HG03196 (cell line): ENCODE data around the gene H3-3A.
"Not testable (repeated sequence)": the region's sequence is repeated elsewhere in the genome, so short reads cannot be mapped to it uniquely, and the experiment has no call there.

Experiments used
- ATAC-seq: cut with Tn5 transposase; IDR thresholded peaks from one replicate; pipeline ENCODE4 v1.9.1; 2021; ENCODE audit not compliant: unreplicated experiment

The H3-3A gene

DNA sequence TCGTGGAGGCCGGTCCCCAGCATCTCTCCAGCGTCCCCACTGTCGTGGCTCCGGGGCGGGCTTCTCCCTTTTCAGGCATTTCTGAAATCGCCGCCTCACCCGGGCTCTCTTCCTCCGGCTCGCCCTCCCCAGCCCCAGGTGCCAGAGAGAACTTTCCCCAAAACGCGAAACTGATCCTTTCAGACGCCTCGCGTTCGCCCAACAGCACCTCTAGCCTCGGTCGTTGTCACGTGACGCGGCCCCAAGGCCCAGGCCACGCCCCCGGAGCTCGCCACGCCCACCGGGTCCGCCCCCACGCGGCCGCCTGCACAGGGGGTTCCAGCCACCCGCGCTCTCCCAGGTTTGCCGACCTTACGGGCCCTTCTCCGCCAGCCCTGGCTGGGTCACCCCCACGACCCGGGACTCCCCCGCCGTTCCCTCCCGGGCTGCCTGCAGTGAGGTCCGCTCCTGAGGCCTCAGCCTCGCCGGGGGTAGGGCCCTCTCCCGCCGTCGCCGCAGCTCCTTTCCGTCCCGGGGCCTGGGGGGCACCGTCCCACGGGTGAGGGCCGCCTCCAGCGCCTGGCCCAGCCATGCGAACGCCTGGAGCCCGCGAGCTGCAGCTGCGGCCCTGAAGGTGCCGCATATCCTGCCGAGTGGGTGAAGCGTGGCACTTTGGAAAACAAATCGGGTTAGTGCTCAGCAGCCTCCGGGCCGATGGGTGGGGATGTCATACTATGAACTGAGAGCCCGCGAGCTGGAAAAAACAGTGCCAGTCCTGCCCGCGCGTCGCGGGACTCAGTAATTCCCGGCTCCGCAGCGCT, 21.0 kb downstream of the H3-3A start:
- peak; percentile 92 for ATAC-seq

DNA sequence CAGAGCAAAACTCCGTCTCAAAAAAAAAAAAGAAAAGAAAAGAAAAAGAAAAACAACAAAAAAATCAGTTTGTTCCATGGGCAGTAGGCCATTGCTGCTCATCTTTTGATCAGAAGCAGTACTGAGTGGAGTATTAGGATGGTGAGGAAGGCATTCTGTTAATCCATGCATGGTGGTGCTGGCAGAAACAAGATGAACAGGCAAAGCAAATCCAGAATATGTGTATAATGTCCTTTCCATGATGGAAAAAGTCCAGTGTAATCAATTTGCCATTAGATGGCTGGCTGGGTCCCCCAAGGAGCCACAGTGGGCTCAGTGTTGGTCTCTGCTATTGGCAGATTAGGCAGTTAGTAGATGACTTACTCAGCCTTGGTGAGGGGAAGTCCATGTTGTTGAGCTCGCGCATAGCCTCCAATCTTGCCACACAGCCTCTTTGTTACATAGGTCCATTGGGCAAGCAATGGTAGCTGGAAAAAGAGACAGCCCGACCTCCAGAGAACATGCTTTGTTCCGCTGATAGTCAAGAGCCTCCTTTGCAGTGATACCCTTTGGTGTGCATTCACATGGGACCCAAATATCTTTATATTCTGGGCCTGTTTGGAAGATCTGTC, 23.3 kb downstream of the H3-3A start:
- ATAC-seq, result no peak

DNA sequence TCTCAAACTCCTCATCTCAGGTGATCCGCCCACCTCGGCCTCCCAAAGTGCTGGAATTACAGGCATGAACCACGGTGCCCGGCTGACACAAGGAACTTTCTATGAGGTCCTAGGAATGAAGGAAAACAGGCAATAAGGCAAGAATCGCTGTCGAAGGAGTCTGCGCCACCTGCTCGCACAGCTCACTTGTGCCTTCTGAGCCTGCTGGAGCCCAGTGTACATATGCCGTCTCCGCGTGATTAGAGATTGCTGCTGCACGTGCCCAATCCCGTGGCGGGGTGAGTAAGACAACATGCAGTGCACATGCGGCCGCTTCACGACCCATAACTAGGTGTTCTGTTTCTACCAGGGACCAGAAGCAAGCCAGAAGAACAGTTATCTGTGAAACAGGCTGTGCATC, 24.3 kb downstream of the H3-3A start:
- no peak for ATAC-seq

DNA sequence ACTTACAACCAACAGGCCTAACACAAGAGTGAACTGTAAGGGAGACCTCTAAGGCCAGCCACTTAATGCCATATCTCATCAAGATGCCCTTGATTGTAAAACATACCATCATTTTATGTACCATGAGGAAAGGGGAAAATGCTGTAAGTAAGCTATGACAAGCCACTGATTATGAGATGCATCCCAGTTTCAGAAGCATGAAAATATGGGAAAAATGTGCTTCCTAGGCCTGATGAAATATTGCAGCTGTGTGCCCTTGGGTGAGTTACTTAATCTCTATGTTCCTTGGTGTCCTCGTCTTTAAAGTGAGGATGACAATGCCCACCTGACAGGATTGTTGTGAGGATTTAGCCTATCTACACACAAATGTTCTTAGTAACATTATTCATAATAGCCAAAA, 28.9 kb downstream of the H3-3A start:
- ATAC-seq, result no peak

DNA sequence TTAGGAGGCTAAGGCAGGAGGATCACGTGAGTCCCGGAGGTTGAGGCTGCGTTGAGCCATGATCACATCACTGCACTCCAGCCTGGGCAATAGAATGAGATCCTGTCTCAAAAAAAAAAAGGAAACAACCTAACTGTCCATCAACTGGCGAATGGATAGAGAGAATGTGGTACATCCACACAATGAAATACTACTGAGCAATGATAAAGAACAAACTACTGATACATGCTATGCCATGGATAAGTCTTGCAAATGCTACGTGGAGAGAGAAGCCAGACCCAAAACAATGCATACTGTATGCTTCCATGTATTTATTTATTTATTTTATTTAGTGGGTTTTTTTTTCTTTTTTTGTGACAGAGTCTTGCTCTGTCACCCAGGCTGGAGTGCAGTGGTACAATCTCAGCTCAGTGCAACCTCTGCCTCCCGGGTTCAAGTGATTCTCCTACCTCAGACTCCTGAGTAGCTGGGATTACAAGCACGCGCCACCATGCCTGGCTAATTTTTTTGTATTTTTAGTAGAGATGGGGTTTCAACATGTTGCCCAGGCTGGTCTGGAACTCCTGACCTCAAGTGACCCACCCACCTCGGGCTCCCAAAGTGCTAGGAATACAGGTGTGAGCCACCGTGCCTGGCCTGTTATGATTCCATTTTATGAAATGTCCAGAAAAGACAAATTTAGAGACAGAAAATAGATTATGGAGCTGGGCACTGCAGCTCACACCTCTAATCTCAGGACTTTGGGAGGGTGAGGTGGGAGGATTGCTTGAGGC, 29.7 kb downstream of the H3-3A start:
- not testable (repeated sequence) for ATAC-seq

DNA sequence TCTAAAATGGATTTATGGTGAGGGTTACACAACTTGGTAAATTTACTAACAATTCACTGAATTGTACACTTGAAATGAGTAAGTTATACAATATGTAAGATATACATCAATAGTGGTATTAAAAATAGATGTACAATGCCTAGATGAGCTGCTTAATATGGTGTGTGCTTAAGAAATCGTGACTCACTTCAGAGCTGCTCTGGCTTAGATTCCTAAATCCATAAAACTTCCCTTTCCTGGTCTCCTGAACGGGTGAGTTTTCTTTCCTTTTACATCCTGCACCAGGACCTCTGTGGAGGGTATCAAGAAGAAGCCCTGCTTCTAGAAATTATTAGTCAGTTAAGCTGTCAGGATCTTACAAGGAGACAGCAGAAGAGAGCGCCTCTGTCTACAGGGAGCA, 30.4 kb downstream of the H3-3A start:
- no peak for ATAC-seq

DNA sequence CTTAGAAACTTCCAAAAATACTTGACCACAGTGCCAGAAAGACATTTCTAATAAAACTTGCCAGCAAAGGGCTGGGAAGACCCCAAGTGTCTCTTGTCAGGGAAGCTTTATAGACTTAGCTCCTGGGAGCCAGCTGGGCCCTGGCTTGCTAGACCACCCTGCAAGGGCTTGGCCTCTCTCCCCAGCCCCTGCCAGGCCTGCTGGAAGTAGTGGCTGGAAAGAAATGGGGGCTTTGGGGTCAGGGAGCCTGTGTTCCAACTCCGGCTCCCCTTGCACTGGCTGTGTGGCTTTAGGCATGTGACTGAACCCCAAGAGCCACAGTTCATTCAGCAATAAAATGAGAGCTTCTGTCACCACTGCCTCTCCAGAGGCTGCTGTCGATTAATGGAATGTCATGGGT, 31.1 kb downstream of the H3-3A start:
- no peak for ATAC-seq

DNA sequence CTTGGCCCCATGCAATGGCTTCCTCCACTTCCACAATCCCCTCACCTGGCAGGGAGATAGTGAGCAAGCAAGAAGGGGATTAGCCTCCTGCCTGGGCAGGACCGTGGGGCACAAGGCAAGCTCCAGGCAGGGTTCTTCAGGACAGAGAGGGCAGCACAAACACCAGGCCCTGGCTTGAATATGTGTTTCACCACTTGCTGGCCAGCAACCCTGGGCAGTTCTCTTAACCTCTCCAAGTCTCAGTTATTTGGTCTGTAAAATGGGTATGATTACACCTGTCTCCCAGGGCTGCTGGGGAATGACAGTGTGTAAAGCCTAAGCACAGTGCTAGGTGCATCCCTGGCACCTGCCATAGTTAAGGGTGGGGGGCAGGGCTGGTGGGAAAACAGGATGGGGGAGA, 31.9 kb downstream of the H3-3A start:
- no peak for ATAC-seq

DNA sequence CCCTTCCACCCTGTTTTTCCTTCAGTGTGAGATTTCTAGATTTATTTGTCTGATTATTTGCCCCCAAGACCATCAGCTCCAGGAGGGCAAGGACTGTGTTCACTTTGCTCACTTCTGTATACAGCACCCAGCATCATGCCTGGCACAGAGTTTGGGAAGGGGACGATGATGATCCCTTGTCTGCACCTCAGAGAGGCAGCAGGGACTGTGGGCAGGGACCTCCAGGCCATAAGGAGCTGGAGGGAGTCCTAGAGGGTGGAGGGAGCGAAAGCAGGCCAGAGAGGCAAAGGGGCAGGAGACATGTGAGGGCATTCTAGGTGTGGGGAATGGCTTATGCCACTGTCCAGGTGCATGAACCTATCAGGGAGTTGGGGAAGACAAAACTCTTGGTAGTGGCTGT, 32.8 kb downstream of the H3-3A start:
- no peak for ATAC-seq

DNA sequence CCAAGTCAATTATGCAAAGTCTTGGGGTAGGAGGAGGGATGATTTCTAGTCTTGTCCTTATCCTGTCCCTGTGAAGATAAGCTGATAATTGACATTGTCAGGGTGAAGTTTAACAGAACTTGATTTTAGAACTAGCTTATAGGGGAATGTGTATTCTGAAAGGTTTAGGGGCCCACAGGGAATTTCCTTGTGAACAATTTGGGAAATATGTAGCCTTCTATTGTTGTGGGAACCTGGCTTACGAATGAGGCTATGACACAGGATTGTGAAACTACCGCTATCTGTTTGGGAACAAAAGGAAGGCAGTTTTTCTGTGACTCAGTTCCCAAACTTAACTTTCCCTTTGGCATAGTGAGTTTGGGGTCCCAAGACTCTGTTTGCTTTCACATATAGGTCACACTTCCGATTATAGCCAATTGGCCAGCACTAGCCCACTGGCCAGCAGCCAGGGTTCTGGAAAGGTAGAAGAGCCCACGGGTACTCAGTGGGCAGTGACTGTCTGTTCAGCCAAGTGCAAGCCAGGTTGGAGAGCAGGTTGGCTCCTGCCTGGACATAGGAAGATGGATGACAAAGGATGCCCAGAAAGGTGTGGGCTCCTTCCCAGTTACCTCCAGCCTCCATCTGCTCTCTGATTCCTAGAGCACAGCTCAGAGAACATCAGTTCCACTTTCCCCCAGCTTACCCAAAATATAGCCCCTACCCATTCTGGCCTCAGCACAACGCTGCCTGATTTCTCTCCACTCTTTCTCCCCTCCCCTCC, 35.5 kb downstream of the H3-3A start:
- no peak for ATAC-seq

DNA sequence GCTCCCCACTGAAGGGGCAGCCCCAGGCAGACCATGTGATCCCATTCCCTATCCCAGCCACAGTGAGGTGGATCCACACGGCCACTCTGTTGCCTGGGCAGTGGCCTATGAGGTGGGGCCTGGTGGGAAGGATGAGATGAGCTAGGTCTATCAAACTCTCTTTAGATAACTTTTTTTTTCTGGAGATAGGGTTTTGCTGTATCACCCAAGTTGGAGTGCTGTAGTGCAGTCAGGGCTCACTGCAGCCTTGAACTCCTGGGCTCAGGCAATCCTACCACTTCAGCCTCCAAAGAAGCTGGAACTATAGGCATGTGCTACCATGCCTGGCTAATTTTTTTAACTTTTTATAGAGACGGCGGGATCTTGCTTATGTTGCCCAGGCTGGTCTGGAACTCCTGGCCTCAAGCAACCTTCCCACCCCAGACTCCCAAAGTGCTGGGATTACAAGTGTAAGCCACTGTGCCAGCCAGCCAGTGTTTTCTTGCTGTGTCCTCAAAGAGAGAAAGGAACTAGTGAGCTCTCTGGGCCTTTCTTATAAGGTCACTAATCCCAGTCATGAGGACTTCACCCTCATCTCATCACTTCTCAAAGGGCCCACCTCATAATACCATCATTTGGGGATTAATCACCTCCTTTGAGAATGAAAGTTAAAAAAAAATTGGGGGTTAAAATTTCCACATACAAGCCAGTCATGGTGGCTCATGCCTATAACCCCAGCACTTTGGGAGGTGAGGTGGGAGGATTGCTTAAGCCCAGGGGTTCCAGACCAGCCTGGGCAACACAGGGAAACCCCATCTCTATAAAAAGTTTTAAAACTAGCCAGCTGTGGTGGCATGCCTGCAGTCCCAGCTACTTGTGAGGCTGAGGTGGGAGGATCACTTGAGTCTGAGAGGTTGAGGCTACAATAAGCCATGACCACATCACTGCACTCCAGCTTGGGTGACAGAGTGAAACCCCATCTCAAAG, 36.6 kb downstream of the H3-3A start:
- ATAC-seq, result no peak

DNA sequence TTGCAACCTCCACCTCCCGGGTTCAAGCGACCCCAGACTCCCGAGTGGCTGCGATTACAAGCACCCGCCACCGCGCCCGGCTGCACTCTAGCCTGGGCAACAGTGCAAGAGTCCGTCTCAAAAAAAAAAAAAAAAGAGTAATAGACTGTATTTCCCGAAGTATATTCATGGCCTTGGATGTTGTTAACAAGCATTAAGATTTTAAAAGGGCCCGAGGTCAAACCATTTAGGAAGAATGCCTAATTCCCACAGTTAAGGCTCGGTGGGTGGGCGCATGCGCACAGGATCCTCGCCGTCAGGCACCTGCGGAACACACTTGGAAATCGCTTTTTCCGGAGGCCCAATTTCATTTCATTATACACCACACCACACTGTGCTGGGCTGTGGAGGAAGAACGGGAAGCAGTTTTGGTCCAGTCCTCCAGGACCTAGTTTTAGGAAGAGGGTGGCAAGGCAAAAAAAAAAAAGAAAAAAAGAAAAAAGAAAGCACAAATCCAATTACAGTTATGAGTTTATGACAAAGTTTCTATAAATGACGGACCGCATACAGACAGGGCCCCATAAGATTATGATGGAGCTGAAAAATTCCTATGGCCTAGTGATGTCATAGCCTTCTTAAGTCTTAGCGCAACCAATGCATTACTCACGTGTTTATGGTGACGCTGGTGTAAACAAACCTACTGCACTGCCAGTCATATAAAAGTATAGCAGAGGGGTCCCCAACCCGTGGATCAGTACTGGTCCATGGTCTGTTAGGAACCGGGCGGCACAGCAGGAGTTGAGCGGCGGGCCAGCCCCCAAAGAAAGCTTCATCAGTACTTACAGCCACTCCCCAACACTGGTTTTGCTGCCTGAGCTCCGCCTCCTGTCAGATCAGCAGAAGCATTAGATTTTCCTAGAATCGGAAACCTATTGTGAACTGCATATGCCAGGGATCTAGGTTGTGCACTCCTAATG, 38.2 kb downstream of the H3-3A start:
- no peak for ATAC-seq

DNA sequence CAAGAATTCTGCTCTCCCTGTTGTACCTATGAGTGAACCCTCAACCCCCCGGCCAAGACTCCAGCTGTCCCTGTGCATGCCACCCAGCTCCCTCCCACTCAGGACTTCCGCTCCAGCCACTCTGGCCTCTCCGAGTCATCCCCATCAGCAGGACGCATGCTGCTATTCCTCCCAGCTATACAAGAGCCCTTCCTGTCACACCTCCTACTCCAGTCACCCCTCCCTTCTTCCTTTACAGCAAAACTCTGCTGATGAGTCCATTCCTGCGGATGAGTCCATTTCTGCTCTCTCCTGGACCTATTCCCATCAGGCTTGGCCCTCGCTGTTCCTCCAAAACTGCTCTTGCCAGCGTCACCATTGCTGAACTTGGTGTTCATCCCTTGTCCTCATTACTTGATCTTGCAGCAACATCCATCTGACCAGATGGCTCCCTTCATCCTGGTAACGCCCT, 42.2 kb downstream of the H3-3A start:
- ATAC-seq, result no peak

DNA sequence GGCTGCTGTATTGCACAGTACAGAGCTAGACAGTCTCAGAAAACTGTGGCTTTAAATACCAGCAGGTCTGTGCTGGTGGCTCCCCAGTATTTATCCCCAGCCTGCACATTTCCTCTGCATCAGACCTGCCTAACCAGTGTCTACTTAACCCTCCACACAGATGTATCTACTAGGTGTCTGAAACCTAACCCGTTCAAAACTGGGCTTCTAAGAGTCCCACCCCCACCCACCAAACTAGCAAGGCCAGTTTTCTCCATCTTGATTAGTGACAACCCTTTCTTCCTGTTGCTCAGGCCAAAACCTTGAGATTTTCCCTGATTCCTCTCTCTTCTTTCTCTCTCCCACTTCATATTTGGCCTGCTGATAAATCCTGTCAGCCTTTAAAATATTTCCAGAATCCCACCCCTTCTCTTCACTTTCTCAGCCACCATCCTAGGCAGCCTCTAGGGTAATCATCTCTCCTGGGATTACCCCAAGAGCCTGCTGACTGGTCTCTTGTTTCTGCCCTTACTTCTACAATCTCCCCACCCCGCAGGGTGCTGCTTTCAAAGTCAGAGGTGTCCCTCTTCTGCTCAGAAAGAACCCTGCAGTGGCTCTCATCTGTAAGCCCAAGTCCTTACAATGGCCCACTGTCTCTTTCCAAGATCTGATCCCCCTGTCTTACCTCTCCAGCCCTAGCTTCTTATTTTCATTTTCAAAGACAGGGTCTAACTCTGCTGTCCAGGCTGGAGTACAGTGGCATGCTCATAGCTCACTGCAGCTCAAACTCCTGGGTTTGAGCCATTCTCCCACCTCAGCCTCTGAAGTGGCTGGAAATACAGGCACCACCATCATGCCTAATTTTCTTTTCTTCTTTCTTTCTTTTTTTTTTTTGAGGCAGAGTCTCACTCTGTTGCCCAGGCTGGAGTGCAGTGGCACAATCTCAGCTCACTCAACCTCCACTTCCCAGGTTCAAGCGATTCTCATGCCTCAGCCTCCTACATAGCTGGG, 45.2 kb downstream of the H3-3A start:
- ATAC-seq, result no peak

DNA sequence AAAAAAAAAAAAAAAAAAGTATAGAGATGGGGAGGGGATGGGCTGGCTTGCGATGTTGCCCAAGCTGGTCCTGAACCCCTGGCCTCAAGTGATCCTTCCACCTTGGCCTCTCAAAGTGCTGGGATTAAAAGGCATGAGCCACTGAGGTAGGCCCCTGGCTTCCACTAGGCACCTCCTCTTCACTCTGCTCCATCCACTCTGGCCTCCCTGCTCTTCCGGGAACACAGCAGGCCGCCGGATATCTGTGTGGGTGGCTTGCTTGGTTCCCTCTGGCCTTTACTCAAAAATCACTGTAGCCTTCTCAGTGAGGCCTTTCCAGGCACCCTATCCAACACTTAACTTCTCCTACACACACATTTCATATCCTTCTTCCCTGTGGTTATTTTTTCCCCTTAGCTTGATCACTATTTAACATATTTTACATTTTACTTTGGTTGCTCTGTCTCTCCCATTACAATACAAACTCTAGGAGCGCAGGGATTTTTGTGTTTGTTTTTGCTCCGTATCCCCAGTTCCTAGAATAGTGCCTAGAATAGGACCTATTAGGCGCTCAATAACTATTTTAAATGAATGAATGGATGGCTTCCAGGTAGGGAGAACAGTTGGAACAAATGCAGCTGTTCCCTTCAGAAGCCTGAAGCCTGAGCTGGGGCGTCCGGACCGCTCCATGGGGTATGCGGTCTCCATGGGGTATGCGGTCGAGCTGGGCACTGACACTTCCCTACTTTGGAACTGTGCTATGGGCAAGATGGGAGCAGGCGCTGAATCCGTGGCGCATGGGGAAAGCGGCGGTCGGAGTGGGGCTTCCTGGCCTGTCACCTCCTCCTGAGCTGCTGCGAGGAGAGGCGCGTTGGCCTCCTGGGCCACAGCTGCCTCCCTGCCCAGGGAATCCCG, 46.7 kb downstream of the H3-3A start:
- peak; percentile 2 for ATAC-seq

DNA sequence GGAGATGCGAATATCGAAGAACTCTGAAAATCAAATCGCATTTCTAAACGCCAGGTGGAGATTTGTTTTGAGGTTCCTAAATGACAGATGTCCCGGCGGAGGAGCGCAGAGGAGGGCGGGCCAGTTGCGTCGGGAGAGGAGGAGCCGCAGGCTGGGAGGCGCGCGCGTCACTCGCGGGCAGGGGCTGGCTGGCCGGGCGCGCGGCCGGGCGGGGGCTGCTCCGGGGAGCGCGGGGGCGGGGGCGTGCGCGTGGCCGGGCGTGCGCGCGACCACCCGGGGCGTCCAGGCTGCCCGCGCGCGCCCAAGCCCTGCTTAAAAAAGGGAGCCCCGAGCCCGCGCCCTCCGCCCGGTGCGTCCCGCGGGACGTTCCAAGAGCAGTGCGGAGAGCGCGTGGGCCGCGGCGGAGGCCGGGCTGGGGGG, 47.3 kb downstream of the H3-3A start:
- peak; percentile 69 for ATAC-seq
